Non-pigmented ciliary epithelial cell (primary cell): Measurements from ENCODE around the gene ZXDC.

Experiments
- DNase-seq: peaks from one replicate; pipeline ENCODE4 v3.0.0-alpha.2; 2010; ENCODE audit warnings: low read depth

ZXDC gene

GRCh38 chr3:126454437-126455198 is 21.1 kb downstream of the ZXDC start:
- DNase-seq = no peak

GRCh38 chr3:126454025-126454424 is 21.7 kb downstream of the ZXDC start:
- DNase-seq = no peak

DNA sequence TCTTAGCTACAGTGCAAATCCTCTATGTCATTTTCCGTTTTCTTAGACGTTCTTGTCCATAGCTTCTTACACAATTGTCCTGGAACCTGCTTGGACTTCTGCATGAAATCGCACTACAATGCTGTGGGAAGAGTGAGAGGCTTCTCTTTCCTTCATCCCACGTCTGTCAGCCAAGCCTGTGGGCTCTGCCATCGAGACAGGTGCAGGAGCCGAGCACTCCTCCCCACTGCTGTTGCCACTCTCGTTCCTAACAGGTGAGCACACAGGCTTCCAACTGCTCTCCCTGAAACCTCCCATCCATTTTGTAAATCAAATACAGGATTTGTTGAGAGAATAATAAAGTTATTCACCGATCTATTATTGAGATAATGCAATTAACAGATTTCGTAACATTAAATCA is 23.5 kb downstream of the ZXDC start:
- DNase-seq = no peak

DNA sequence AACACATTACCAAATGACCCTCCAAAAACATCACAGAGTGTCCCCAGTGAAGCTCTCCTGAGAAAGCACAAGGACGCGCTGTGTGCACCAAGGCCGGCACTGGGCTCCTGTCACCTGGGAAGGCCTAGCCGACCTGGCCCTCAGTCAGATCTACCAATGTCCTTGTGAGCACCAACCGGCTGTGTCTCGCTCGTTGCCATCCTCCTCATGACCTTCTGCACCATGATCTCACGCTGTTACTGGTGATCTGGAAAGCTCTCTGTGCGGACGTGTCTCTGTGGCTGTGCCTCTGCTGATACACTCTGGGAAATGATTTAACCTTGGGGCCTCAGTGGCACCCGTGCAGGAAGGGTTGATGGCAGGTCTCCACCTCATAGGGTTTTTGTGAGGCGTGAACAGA is 24.2 kb downstream of the ZXDC start:
- DNase-seq = no peak

DNA sequence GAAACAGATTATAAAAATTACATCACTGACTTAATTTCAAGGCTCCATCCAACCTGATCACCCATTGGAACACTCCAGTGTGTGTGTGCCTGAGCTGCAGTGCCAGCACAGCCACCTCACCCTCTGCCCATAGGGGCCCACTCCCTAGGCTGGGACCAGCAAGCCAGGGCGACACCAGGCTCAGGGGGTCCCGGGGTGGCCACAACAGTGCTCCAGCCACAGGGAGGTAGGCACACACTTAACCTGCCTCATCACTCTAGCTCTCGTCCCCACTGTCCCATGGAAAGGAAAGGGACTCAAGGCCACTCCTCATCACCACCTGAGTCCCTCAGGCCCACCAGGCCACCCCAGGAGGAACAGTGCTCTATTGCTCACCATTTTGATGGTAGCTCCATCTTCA is 24.9 kb downstream of the ZXDC start:
- no peak for DNase-seq

DNA sequence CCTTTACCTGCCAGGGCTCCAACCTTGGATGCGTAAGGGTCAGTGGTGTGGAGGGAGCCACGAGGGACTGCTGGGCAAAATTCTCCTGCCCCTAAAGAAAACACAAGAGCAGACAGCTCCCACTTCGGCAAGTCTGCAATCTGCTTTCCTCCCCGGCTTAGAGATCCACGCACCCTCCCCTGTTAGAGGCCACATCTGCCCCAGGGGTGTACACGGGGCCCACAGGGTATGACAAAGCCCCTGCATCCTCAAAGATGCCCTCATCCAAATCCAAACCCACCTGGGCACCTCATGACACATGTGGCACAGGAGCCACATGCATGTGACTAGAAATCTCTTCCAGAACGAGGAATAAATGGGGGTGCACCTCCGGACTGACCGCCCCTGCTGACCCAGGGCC is 25.5 kb downstream of the ZXDC start:
- DNase-seq = no peak

GRCh38 chr3:126449621-126450051 is 26.1 kb downstream of the ZXDC start:
- no peak for DNase-seq

- DNase-seq = no peak
Observed at GRCh38 chr3:126448893-126449180, 26.9 kb downstream of the ZXDC start.

- no peak for DNase-seq
Observed at GRCh38 chr3:126448136-126448892, 27.4 kb downstream of the ZXDC start.

DNA sequence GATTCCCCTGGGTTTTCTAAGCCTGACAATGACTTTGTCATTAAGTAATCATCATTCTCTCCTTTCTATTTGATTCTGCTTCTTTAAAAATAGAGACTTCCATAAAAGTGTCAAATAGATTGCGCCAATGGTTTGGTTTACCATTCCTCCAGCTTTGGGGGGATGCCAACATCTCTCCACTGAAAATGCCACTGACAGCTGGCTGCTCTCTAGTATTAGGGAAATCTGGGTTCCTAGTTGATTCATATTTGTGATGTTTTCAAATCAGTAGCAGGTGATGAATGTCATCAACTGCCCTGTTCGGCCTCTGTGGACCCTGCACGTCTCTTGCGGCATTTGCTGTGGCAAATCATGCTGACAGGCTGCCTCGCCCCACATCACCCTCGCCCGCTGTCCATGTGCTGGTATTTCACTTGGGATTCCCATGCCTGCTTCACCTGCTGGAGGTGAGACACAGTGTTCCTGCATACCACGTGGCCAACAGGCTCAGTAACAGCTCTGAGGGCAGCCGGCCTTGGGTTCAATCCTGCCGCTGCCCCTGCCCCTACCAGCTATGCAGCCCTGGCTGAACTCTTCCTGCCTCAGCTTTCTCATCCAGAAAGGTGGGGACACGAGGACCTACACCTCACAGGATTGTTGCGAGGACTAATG is 28.1 kb downstream of the ZXDC start:
- no peak for DNase-seq

DNA sequence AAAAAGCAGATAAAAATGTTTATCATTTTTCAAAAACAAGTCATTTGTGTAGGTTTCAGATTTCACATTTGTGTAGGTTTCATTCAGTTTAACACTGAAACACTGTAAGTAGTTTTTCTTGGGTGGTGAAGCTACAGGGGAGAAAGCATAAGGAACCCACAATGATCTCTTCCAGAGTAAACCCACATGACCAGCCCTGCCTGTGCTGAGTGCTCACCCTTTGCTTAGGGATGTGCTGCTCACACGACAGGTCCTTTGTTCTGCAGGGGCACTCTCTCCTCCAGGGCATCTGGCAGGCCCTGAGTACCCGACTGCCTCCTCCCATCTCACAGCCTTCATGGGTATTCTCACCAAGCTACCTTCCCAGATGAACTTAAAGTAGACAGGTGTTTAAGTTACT is 28.9 kb downstream of the ZXDC start:
- no peak for DNase-seq

- DNase-seq = no peak
Observed at GRCh38 chr3:126446301-126446700, 29.4 kb downstream of the ZXDC start.

GRCh38 chr3:126445506-126445905 is 30.2 kb downstream of the ZXDC start:
- DNase-seq = no peak

DNA sequence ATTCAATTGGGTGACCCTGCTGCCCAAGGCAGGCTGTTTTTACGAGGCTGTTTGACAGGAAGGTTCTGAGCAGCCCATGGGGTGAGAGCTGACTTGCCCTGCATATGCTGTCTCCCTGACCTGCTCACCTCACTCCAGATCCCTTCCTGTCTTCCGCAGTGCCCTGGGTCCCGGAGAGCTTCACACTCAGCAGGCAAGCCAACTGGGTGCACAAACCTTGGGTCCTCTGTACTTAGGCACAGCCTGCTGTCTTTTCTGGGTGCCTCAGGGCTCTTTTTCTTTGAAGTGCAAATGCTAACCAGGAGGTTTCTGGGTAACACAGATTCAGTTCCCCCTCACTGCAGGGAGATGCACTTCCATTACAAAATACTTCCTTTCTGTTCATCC is 32.8 kb downstream of the ZXDC start:
- no peak for DNase-seq

DNA sequence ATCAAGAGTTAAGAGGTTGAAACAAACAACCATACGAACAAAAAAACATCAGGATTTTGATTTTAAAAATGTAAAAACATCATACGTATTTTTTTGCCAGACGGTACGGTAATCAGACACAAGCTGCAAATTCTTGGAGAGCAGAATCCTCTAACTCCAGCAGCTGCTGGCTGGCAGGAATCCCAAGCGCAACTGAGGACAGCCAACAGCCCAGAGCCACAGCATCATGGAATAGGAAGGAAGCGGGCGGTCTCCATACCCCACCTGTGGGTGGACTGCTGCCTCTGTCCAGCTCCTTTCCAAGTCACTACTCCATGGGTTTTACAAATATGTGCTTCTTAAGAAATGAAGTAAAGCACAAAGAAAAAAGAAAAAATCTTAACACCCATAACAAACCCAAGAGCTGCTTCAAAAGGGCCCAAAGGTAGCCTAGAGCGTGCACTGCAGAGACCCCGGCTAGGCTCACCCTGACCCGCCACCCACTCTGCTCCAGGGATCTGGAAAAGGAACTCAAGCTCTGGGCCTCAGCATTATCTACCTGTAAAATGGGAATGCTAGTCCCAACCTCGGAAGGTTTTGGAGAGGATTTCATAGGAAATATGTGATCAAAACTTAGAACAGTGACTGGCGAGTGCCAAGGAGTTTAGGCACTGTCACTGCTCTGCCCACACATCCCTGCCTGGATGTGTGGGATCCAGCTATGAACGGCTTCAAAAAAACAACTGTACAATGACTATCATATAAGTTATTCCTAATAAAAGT is 33.4 kb downstream of the ZXDC start:
- DNase-seq = no peak

DNA sequence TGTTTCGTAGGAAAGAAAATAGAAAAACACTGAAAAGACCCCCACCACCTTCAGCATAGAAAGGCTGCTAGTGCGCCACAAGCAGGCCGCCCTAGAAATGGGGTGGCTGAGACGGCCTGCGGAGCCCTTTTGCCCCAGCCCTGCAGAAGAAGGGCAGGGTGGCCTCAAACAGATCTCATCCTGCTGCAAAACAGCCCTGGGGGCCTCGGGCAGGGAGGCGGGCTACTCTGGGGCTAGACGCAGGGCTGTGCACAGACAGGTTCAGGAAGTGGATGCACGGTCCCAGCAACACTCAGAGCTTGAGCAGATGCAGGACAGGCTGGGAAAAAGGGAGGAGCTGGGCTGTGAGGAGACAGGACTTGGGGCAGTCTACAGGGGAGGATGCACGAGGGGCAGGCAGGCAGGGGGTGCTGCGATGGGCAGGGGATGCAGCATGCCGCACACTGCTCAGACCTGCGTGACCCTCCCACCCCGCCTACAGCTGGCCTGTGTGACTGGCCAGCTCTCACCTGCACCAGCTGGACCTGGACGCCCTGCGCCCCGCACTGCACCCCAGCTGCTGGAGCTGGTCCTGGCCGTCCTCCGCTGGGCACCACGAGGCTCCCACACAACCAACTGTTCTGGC is 34.3 kb downstream of the ZXDC start:
- no peak for DNase-seq

DNA sequence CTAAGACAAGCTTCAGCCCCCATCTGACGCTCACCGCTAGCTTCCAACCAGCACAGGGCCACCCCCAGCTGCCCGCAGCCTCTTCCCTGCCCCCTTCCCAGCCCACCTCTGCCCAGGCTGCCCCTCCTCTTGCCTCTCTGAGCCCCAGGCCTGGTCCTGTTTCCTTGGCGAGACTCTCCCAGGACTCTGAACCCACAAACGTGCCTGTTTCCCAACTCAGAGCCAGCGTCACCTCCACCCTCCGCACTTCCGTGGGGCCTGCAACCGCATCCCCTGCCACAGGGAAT is 35.0 kb downstream of the ZXDC start:
- no peak for DNase-seq

DNA sequence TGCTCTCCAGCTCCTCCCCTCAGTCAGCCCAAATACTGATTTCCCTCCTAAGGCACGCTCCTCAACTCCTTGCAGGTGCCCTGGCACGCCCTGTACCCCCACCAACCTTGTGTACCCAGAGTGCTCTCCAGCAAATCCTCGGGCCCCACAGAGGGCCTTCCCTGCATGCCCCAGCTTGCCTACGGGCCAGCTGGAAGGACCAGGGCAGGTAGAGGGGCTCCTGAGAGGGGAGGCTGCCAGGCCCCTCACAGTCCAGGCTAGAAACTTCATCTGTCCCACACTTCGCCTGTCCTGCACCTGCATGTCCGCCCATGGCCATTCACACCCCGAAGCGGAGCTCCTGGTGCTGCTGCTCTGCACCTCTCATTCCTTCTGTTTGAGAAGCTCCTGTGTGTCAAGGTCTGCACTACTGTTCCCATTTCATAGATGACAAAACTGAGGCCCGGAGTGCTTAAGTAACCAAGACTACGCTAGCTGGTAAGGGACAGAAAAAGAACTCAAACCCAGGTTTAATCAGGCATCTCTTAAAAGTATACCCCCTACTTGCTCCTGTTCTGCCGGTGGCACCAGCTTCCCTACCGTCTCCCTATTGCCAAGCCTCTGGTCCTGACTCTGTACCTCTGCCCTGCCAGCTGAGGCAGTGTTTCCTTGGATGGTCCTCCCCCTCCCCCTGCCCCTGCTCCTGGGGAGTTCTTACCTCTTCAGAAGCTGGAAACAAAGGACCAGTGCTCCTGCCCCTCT is 35.6 kb downstream of the ZXDC start:
- no peak for DNase-seq

DNA sequence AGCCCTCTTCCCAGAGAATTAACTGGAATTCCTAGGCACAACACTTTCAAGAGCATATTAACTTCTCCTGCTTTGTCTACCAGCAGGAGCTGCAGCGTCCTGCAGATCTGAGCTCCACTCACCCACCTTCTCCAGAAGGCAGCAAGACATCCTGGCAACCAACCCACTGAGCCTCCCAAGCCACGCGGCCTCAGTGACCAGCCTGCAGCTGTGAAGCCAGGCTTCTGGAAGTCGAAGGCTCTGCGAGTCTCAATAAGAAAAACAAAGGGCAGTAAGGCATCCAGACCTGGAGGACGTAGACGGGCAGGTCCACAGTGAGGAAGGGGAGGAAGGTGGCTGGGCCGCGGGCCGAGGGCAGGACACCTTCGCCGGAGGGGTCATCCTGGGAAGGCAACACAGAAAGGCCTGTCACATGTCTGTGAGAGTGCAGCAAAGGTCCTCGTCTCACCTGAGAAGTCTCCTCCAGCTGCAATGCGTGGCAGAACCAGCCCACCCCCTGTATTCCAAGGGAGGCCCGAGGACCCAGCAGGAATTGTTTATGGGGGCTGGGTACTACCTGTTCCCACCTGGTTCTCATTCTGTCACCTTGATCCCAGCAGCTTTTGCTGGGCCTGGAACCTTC is 36.2 kb downstream of the ZXDC start:
- DNase-seq = no peak

GRCh38 chr3:126438746-126439145 is 36.9 kb downstream of the ZXDC start:
- no peak for DNase-seq

GRCh38 chr3:126438186-126438585 is 37.5 kb downstream of the ZXDC start:
- no peak for DNase-seq
